Esophagus muscularis mucosa (tissue), 4 donors: Measurements from ENCODE around the gene PDK4. TPM values are rescaled to one million over a fixed set of nuclear protein-coding genes. Genes with fewer than 3 reads are reported as not detected.

ENCODE experiments used
- DNase-seq: peaks from one replicate; pipeline ENCODE4 v3.0.0-alpha.2; 2017; ENCODE audit errors: extremely low spot score
- H3K27ac ChIP-seq, 4 donors: fragments of 200-600 bp; sonication (generic); replicated peaks in 1 of 4; 1 replicate in 3 of 4; 2 replicates in 1 of 4; pipeline ENCODE4 v1.5.1; 2016 to 2019; ENCODE audit warnings: mild to moderate bottlenecking in 1 of 4
- H3K27me3 ChIP-seq, 4 donors: fragments of 200-600 bp; sonication (generic); one replicate each; pipeline versions ENCODE4 v1.5.1 to v1.6.0; 2016 to 2019
- H3K36me3 ChIP-seq, 4 donors: fragments of 200-600 bp; sonication (generic); one replicate each; pipeline ENCODE4 v1.5.1; 2016 to 2019
- H3K4me1 ChIP-seq, 4 donors: fragments of 200-600 bp; sonication (generic); one replicate each; pipeline ENCODE4 v1.5.1; 2016 to 2019
- H3K4me3 ChIP-seq, 4 donors: fragments of 200-600 bp; sonication (generic); 1 replicate in 2 of 4; 2 replicates in 2 of 4; pipeline ENCODE4 v1.5.1; 2016 to 2019; ENCODE audit warnings: mild to moderate bottlenecking in 4 of 4, moderate library complexity in 1 of 4
- H3K9me3 ChIP-seq, 4 donors: fragments of 200-600 bp; sonication (generic); 1 replicate in 3 of 4; 2 replicates in 1 of 4; pipeline ENCODE4 v1.5.1; 2016 to 2019
- CTCF ChIP-seq, 3 experiments: fragments of 200-600 bp in 2 of 3; fragments of 450-650 bp in 1 of 3; sonication (generic) in 2 of 3; IDR thresholded peaks; one replicate each; pipeline ENCODE4 v1.5.1; 2017 to 2019; ENCODE audit warnings: antibody characterized with exemption in 3 of 3, mild to moderate bottlenecking in 2 of 3, moderate library complexity in 1 of 3
- EP300 ChIP-seq: sonication (generic); formaldehyde crosslinking; IDR thresholded peaks from one replicate; pipeline ENCODE4 v1.6.1; 2017; ENCODE audit warnings: antibody characterized with exemption
- POLR2A ChIP-seq: fragments of 450-650 bp; IDR thresholded peaks from one replicate; pipeline ENCODE4 v1.6.1; 2017; ENCODE audit warnings: antibody characterized with exemption, moderate library complexity, mild to moderate bottlenecking, low read depth
- POLR2AphosphoS5 ChIP-seq, 2 donors: sonication (generic); formaldehyde crosslinking; IDR thresholded peaks; one replicate each; pipeline ENCODE4 v1.6.1; 2017; ENCODE audit warnings: antibody characterized with exemption in 2 of 2
- WGBS: methylation state at CpG from one replicate; pipeline ENCODE4 v1.1.5; 2018; 5-methylcytosine and 5-hydroxymethylcytosine counted together
- intact Hi-C: fragments of 100-400 bp; cut with DNase I; formaldehyde crosslinking; loops from one replicate; pipeline ENCODE4 v1.15.1; 2023
- total RNA-seq, 4 donors: library from RNA; depleted of rRNA; stranded (reverse); fragments of >200 nt; gene quantifications; one replicate each; pipeline versions ENCODE4 v1.1.0 to v1.2.1, GENCODE V29; 2016

PDK4 gene
- total RNA-seq, 4 donors from 2014 or later = 165 to 1,138 (median 371) TPM

- Histone ChIP-seq H3K9me3 (no peaks in the 10 kb centered on the region), H3K4me3 (no peak overlapping the region), H3K4me1 (peaks cover 6 to 38% (median 32%) of the 10 kb centered on the region in 4 donors), H3K36me3 (peaks cover 36 to 46% (median 42%) of the 10 kb centered on the region in 4 donors), H3K27ac (peak overlapping the region; percentile 6 to 38 (median 26)), H3K27me3 (no peaks in the 10 kb centered on the region)
- intact Hi-C loops = no loop called here
- TF ChIP-seq CTCF (IDR thresholded peaks at IDR 0.05) = no peak
- TF ChIP-seq POLR2AphosphoS5 (IDR thresholded peaks at IDR 0.05) = peak; percentile 77 to 82
- no peak for DNase-seq
- 90% methylated on average over 4 of the region's 4 CpGs for WGBS
Measured at GRCh38 chr7:95582578-95583293, 13.6 kb downstream of the PDK4 start.

- H3K4me3 ChIP-seq = no peak overlapping the region
- no peaks in the 10 kb centered on the region for H3K27me3 ChIP-seq
- peaks cover 23 to 33% (median 30%) of the 10 kb centered on the region in 4 donors for H3K36me3 ChIP-seq
- 57% methylated on average over 3 of the region's 3 CpGs for WGBS
- peaks cover under 1 to 25% (median 19%) of the 10 kb centered on the region in 4 donors for H3K4me1 ChIP-seq
- intact Hi-C loops = no loop called here
- no peaks in the 10 kb centered on the region for H3K9me3 ChIP-seq
- TF ChIP-seq POLR2A (no peak), EP300 (no peak), CTCF (IDR thresholded peaks at IDR 0.05) (no peak), POLR2AphosphoS5 (IDR thresholded peaks at IDR 0.05) (no peak)
- peak overlapping the region in 2 of 4 donors; percentile 6 to 38 for H3K27ac ChIP-seq
- DNase-seq = no peak
Measured at GRCh38 chr7:95581467-95581866, 14.8 kb downstream of the PDK4 start.

GRCh38 chr7:95579318-95579717, 17.0 kb downstream of the PDK4 start:
- H3K9me3 ChIP-seq = no peaks in the 10 kb centered on the region
- intact Hi-C loops = no loop called here
- no peaks in the 10 kb centered on the region for H3K27me3 ChIP-seq
- peaks cover 3 to 11% (median 8%) of the 10 kb centered on the region in 4 donors for H3K36me3 ChIP-seq
- no peak overlapping the region for H3K4me3 ChIP-seq
- no peak overlapping the region for H3K27ac ChIP-seq
- DNase-seq = no peak
- H3K4me1 ChIP-seq = peaks cover 0 to 4% (median 2%) of the 10 kb centered on the region in 4 donors
- TF ChIP-seq POLR2A (no peak), POLR2AphosphoS5 (IDR thresholded peaks at IDR 0.05) (no peak), CTCF (IDR thresholded peaks at IDR 0.05) (no peak), EP300 (no peak)
- WGBS = 84% methylated on average over 7 of the region's 7 CpGs

GRCh38 chr7:95578299-95578855, 17.9 kb downstream of the PDK4 start:
- no peaks in the 10 kb centered on the region for H3K27me3 ChIP-seq
- H3K36me3 ChIP-seq = peaks cover 0 to 2% (median 0%) of the 10 kb centered on the region in 4 donors
- no peaks in the 10 kb centered on the region for H3K9me3 ChIP-seq
- WGBS = 50% methylated on average over 3 of the region's 3 CpGs
- H3K4me1 ChIP-seq = no peaks in the 10 kb centered on the region
- H3K4me3 ChIP-seq = no peak overlapping the region
- no peak for TF ChIP-seq POLR2A
- no peak for TF ChIP-seq EP300
- no peak for TF ChIP-seq CTCF (IDR thresholded peaks at IDR 0.05)
- no peak for TF ChIP-seq POLR2AphosphoS5 (IDR thresholded peaks at IDR 0.05)
- no peak for DNase-seq
- H3K27ac ChIP-seq = no peak overlapping the region
- intact Hi-C loops = no loop called here
